Calu3 (cell line): ENCODE measurements around the gene BMI1. TPM values are rescaled to one million over a fixed set of nuclear protein-coding genes. Genes with fewer than 3 reads are reported as not detected.

Experiments
- BruUV-seq: library from RNA; stranded (reverse); fragments of 400-500 nt; replicated peaks from 2 replicates; lab custom pipeline; 2021; lab: Mats Ljungman, UMichigan
- CTCF ChIA-PET: fragments of 300-600 bp; sonication (Branson Sonifier 250); formaldehyde crosslinking; loops from one replicate; lab custom pipeline; 2022; ENCODE audit warnings: antibody characterized with exemption; lab: Charles Lee
- DNase-seq: peaks from one replicate; pipeline ENCODE4 v3.0.0; 2022
- H3K27ac Mint-ChIP-seq: one replicate; pipeline ENCODE4 v1.8.0; 2022; ENCODE audit warnings: mixed read lengths; ENCODE audit not compliant: unreplicated experiment
- H3K27me3 Mint-ChIP-seq: one replicate; pipeline ENCODE4 v1.8.0; 2022; ENCODE audit warnings: mixed read lengths; ENCODE audit not compliant: unreplicated experiment
- H3K36me3 Mint-ChIP-seq: one replicate; pipeline ENCODE4 v1.8.0; 2022; ENCODE audit warnings: mild to moderate bottlenecking, moderate library complexity, mixed read lengths; ENCODE audit not compliant: insufficient read depth, unreplicated experiment
- H3K4me1 Mint-ChIP-seq: one replicate; pipeline ENCODE4 v1.8.0; 2022; ENCODE audit warnings: mild to moderate bottlenecking, low read depth, mixed read lengths; ENCODE audit not compliant: unreplicated experiment
- H3K4me3 Mint-ChIP-seq: one replicate; pipeline ENCODE4 v1.8.0; 2022; ENCODE audit warnings: mild to moderate bottlenecking, low read depth, moderate library complexity, mixed read lengths; ENCODE audit not compliant: unreplicated experiment
- H3K9me3 Mint-ChIP-seq: one replicate; pipeline ENCODE4 v1.8.0; 2022; ENCODE audit warnings: low read depth, mixed read lengths; ENCODE audit not compliant: unreplicated experiment
- intact Hi-C: fragments of 100-400 bp; cut with micrococcal nuclease; formaldehyde crosslinking; loops from one replicate; pipeline ENCODE4 v1.10.0; 2022; ENCODE audit not compliant: unreplicated experiment
- total RNA-seq: library from RNA; stranded (reverse); gene quantifications from 2 replicates; pipeline ENCODE4 v1.2.3, GENCODE V29; 2022
- TF ChIP-seq, protein P1 (sequence below): fragments of 200-600 bp; IDR thresholded peaks from one replicate; pipeline ENCODE4 v1.8.0; 2022; ENCODE audit warnings: antibody characterized with exemption; ENCODE audit not compliant: unreplicated experiment

The BMI1 gene
- total RNA-seq, 1 experiment from 2014 or later = 41.6 TPM

DNA sequence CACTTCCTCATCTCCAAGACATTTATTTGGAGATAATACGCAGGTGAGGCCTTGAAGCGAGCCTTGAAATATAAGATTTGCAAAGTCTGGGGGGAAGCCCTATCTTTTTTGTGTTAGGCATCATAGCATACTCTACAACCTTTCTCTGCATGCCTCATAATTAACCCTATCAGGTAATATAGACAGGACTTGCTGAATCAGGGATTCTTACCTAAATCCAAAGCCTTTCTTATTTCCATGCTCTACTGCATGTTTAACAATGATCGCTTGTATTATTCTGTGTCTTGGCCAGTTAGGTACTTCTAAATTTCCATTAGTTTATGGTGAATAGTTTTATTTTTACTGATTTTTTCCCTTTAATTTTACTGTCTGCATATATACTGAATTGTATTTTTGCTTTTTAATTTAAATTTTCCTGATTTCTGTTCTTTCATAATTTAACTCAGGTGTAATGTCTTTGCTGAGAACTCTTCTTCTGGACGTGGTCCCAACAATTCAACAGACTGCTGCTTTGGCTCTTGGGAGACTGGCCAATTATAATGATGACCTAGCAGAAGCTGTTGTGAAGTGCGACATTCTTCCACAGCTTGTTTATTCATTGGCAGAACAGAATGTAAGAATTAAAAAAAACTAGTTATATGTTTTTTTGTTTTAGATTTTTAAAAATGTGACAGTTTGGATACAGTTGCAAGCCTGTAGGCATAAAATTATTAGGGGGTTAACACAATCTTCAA, 43.7 kb downstream of the BMI1 start:
- TF ChIP-seq, protein P1, sequence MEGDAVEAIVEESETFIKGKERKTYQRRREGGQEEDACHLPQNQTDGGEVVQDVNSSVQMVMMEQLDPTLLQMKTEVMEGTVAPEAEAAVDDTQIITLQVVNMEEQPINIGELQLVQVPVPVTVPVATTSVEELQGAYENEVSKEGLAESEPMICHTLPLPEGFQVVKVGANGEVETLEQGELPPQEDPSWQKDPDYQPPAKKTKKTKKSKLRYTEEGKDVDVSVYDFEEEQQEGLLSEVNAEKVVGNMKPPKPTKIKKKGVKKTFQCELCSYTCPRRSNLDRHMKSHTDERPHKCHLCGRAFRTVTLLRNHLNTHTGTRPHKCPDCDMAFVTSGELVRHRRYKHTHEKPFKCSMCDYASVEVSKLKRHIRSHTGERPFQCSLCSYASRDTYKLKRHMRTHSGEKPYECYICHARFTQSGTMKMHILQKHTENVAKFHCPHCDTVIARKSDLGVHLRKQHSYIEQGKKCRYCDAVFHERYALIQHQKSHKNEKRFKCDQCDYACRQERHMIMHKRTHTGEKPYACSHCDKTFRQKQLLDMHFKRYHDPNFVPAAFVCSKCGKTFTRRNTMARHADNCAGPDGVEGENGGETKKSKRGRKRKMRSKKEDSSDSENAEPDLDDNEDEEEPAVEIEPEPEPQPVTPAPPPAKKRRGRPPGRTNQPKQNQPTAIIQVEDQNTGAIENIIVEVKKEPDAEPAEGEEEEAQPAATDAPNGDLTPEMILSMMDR = no peak
- Mint-ChIP-seq H3K4me3 (no peak overlapping the region), H3K9me3 (no peaks in the 10 kb centered on the region), H3K4me1 (no peaks in the 10 kb centered on the region), H3K36me3 (no peaks in the 10 kb centered on the region), H3K27ac (no peak overlapping the region), H3K27me3 (no peaks in the 10 kb centered on the region)
- intact Hi-C loops = no loop called here
- CTCF ChIA-PET = interaction anchor here (0.6 to 0.8 kb wide), 2 partner anchors 13 to 85 kb away, joined by 3 read pairs; no protein-coding TSS in a partner anchor
- no TSS peak for BruUV-seq
- DNase-seq = no peak

DNA sequence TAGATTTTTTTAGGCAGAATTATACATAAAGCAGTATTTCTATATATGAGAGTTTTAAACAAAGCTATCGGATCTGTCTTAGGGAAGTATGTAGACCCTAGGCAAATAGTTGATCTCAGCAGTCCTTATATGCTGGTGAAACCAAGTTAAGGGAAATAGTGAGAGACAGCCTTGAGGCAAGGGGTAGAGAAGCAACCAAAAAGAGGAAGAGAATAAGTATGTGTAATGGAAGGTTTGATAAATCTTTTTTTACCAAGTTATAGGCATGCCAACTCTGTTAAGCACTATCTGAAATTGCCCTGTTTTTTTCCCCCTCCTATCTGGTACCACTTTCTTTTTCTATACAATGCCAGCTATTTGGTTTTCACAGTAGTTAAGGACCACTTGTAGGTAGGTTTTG, 44.3 kb downstream of the BMI1 start:
- Mint-ChIP-seq H3K4me1 (no peaks in the 10 kb centered on the region), H3K36me3 (no peaks in the 10 kb centered on the region), H3K27me3 (no peaks in the 10 kb centered on the region), H3K27ac (no peak overlapping the region), H3K9me3 (no peaks in the 10 kb centered on the region), H3K4me3 (no peak overlapping the region)
- no TSS peak for BruUV-seq
- intact Hi-C loops = no loop called here
- no peak for DNase-seq
- CTCF ChIA-PET = interaction anchor here (0.6 to 0.8 kb wide), 2 partner anchors 13 to 85 kb away, joined by 3 read pairs; no protein-coding TSS in a partner anchor
- TF ChIP-seq, protein P1 = no peak

DNA sequence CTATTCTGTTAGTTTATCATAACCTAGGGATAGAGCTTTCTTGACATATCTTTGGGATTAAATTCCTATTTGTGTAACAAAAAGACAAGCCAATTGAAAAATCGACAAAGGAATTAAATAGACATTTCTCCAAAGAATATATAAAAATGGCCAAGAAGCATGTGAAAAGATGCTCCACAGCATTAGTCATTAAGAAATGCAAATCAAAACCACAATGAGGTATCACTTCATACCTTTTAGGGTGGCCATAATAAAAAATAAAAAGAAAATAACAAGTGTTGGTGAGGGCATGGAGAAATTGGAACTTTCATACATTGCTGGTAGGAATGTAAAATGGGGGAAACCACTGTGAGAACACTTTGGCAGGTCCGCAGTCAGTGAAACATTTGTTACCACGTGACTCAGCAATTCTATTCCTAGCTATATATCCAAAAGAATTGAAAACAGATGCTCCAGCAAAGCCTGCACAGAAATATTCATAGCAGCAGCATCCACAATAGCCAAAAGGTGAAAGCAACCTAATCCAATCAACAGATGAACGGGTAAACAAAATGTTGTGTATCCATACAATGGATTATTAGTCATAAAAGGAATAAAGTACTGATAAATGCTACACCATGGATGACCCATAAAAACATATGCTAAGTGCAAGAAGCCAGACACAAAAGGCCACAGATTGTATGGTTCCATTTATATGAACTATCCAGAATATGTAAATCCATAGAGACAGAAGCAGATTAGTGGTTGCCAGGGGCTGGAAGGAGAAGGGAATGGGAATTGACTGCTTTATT, 44.9 kb downstream of the BMI1 start:
- Mint-ChIP-seq H3K36me3 (no peaks in the 10 kb centered on the region), H3K4me1 (no peaks in the 10 kb centered on the region), H3K27ac (no peak overlapping the region), H3K27me3 (no peaks in the 10 kb centered on the region), H3K9me3 (no peaks in the 10 kb centered on the region), H3K4me3 (no peak overlapping the region)
- BruUV-seq = no TSS peak
- no peak for DNase-seq
- TF ChIP-seq, protein P1 = no peak
- intact Hi-C loops = no loop called here
- CTCF ChIA-PET = no interaction called here

DNA sequence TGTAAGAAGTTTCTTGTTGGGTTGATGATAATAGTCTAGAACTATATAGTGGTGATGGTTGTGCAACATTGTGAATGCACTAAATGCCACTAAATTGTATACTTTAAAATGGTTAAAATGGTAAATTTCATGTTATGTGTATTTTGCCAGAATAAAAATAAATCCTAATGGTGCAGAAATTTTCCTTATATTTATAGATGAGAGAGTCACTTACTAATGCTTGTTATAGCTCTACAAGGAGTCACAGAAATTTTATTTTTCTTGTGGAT, 45.5 kb downstream of the BMI1 start:
- CTCF ChIA-PET = interaction anchor here (0.7 kb wide), 2 partner anchors 41 to 1271 kb away, joined by 4 to 5 read pairs; no protein-coding TSS in a partner anchor
- Mint-ChIP-seq H3K36me3 (no peaks in the 10 kb centered on the region), H3K4me1 (no peaks in the 10 kb centered on the region), H3K27me3 (no peaks in the 10 kb centered on the region), H3K4me3 (no peak overlapping the region), H3K27ac (no peak overlapping the region), H3K9me3 (no peaks in the 10 kb centered on the region)
- no peak for DNase-seq
- intact Hi-C loops = no loop called here
- BruUV-seq = no TSS peak
- TF ChIP-seq, protein P1 = no peak
